GM23248 (cell line): Measurements from ENCODE around the gene GGT7. TPM values are rescaled to one million over a fixed set of nuclear protein-coding genes. Genes with fewer than 3 reads are reported as not detected.
A peak's percentile ranks its signal among the peaks of the same experiment; 100 is the strongest.

Source experiments
- DNase-seq: peaks from one replicate; pipeline ENCODE4 v3.0.0-alpha.2; 2015
- H2AFZ ChIP-seq: fragments of 200-600 bp; sonication (generic); 2 replicates; pipeline ENCODE4 v1.6.1; 2016; ENCODE audit warnings: antibody characterized with exemption
- H3F3A ChIP-seq: fragments of 200-600 bp; sonication (generic); 2 replicates; pipeline ENCODE4 v1.6.1; 2016; ENCODE audit warnings: mild to moderate bottlenecking, antibody characterized with exemption, mixed run types; ENCODE audit not compliant: insufficient read depth
- H3K27ac ChIP-seq: fragments of 200-600 bp; sonication (generic); 2 replicates; pipeline ENCODE4 v1.5.1; 2016; ENCODE audit warnings: mild to moderate bottlenecking
- H3K27me3 ChIP-seq: fragments of 200-600 bp; sonication (generic); replicated peaks from 2 replicates; pipeline ENCODE4 v1.6.1; 2016; ENCODE audit warnings: mild to moderate bottlenecking; ENCODE audit not compliant: insufficient read depth
- H3K36me3 ChIP-seq: fragments of 200-600 bp; sonication (generic); 2 replicates; pipeline ENCODE4 v1.6.1; 2016; ENCODE audit warnings: low read depth, mild to moderate bottlenecking
- H3K4me1 ChIP-seq: fragments of 200-600 bp; sonication (generic); 2 replicates; pipeline ENCODE4 v1.6.1; 2016; ENCODE audit warnings: mild to moderate bottlenecking; ENCODE audit not compliant: insufficient read depth
- H3K4me2 ChIP-seq: fragments of 200-600 bp; sonication (generic); one replicate; pipeline ENCODE4 v1.6.1; 2016; ENCODE audit warnings: mild to moderate bottlenecking; ENCODE audit not compliant: unreplicated experiment
- H3K4me3 ChIP-seq: fragments of 200-600 bp; sonication (generic); 2 replicates; pipeline ENCODE4 v1.5.1; 2016; ENCODE audit warnings: mild to moderate bottlenecking
- H3K79me2 ChIP-seq: fragments of 200-600 bp; sonication (generic); 2 replicates; pipeline ENCODE4 v1.6.1; 2016; ENCODE audit warnings: mild to moderate bottlenecking; ENCODE audit not compliant: insufficient read depth
- H3K9ac ChIP-seq: fragments of 200-600 bp; sonication (generic); 2 replicates; pipeline ENCODE4 v1.6.1; 2016; ENCODE audit warnings: mild to moderate bottlenecking
- H3K9me2 ChIP-seq: fragments of 200-600 bp; sonication (generic); 2 replicates; pipeline ENCODE4 v1.6.1; 2016; ENCODE audit warnings: mixed run types, mild to moderate bottlenecking, moderate library complexity; ENCODE audit not compliant: insufficient read depth
- H3K9me3 ChIP-seq: fragments of 200-600 bp; sonication (generic); one replicate; pipeline ENCODE4 v1.6.1; 2017; ENCODE audit warnings: low read depth
- H4K20me1 ChIP-seq: fragments of 200-600 bp; sonication (generic); 2 replicates; pipeline ENCODE4 v1.6.0; 2016; ENCODE audit not compliant: insufficient read depth
- EZH2 ChIP-seq: fragments of 200-600 bp; sonication (generic); IDR thresholded peaks from 2 replicates; pipeline ENCODE4 v1.6.1; 2018; ENCODE audit warnings: antibody characterized with exemption, mild to moderate bottlenecking; ENCODE audit not compliant: insufficient read depth, poor library complexity, severe bottlenecking
- EZH2phosphoT487 ChIP-seq: fragments of 200-600 bp; sonication (generic); IDR thresholded peaks from 2 replicates; pipeline ENCODE4 v1.6.1; 2018; ENCODE audit warnings: antibody characterized with exemption, moderate library complexity, mild to moderate bottlenecking, low read depth; ENCODE audit not compliant: insufficient read depth
- WGBS, 2 experiments: methylation state at CpG; one replicate each; pipeline ENCODE4 v1.1.6; 2015 to 2017; ENCODE audit warnings: low lambda C conversion rate in 2 of 2, low coverage in 1 of 2; ENCODE audit errors: missing lambda C conversion rate in 2 of 2; 5-methylcytosine and 5-hydroxymethylcytosine counted together
- in situ Hi-C: fragments of 300-500 bp; cut with MboI; formaldehyde crosslinking; loops from 2 replicates; pipeline ENCODE4 v1.15.0; 2020
- polyA plus RNA-seq: library from polyadenylated mRNA; unstranded; fragments of >200 nt; fragmentation: Nextera tagmentation; extraction: Ambion mirVana; gene quantifications from 2 replicates; pipeline ENCODE4 v1.2.1, GENCODE V29; 2016
- total RNA-seq: library from RNA; depleted of rRNA; stranded (reverse); fragments of >200 nt; shearing (Covaris generic); gene quantifications from 2 replicates; pipeline ENCODE4 v1.2.3, GENCODE V29; 2014

Gene GGT7
- total and polyA plus RNA-seq, 2 experiments from 2014 or later, result 9.2 to 20.4 TPM

DNA sequence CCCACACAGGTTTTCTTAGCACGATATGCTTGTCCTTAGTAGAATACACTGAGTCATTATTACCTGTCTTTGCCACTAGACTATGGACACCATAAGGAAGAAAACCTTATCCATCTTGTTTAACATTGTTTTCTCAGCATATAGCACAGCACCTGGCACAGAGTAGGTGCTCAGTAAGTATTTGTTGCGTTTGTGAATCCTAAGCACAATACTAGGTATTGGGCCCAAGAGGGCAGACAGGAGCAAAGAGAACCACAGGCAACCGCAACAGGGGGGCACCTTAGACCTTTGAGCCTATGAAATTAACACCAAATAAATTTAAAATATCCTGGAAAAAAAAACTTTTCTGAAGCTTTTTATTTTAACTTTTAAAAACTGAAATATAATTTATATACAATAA lies 43.5 kb downstream of the GGT7 start:
- no peaks in the 10 kb centered on the region for H3K9me3 ChIP-seq
- no peaks in the 10 kb centered on the region for H3K36me3 ChIP-seq
- peaks cover 5% of the 10 kb centered on the region; the same call in 1 of the 2 replicates for H3K4me1 ChIP-seq
- H2AFZ ChIP-seq, result no peak overlapping the region
- no peak overlapping the region for H3K9ac ChIP-seq
- TF ChIP-seq EZH2phosphoT487 (no peak), EZH2 (no peak)
- H3F3A ChIP-seq, result peaks cover 6% of the 10 kb centered on the region; the same call in 1 of the 2 replicates
- 47 to 50% methylated on average over 3 of the region's 3 CpGs for WGBS, 2 experiments
- no peak overlapping the region for H3K27ac ChIP-seq
- no peak overlapping the region for H3K4me2 ChIP-seq
- in situ Hi-C loops, result loop anchor here (25.0 kb wide), 1 partner anchor 383 kb away; no protein-coding TSS in a partner anchor
- peaks cover 9% of the 10 kb centered on the region for H3K79me2 ChIP-seq
- no peak for DNase-seq
- H3K27me3 ChIP-seq, result peaks cover 19% of the 10 kb centered on the region
- no peaks in the 10 kb centered on the region; the same call in 1 of the 2 replicates for H4K20me1 ChIP-seq
- no peaks in the 10 kb centered on the region for H3K9me2 ChIP-seq
- H3K4me3 ChIP-seq, result no peak overlapping the region

DNA sequence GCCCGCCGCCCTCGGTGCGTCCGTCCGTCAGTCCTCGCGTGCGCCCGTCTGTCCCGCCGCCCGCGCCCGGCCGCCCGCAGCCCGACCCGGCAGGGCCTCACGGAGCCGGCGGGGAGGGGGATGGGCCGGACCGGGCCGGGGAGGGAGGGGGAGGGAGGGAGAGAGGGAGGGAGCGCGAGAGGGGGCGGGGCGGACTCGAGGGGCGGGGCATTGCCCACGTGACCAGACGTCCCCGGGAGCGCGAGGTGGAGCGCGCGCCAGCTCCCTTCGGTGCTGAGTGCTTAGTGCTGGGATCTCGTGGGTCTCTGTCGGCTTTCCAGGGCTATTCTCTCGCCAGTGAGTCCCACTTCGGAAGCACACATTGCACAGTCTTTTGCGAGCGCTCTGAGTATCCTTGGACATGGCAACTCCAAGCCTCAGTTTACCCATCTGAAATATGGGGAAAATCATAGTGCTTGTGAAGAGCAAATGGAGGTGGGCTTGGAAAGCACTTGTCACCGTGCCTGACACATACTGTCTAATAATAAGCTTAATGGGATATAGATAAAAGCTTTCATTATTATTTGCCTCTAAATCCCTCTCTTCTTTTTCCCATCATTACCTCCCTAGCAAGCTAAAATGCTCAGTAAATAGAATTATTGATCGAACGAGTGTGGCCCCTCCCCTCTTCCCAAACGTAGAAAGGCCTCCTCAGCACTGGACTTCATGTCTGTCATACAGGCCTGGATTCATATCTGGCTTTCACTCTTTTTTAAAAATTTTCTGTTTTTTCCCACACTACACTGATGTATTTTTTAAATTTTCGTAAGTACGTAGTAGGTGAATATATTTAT lies 46.9 kb downstream of the GGT7 start, which contains the start of gene NCOA6:
NCOA6 (minus strand) TSS at position 122 of the 833 bp plus-strand sequence. CDS start 43,296 bp downstream, outside the sequence.
- peak within 1 kb of the TSS; percentile 86 for H3K9ac ChIP-seq
- peak; percentile 90 for DNase-seq
- H4K20me1 ChIP-seq, result peaks cover 9% of the 10 kb centered on the region; the same call in 1 of the 2 replicates
- peaks cover 43% of the 10 kb centered on the region for H3K79me2 ChIP-seq
- peak within 1 kb of the TSS; percentile 85 for H2AFZ ChIP-seq
- H3K4me3 ChIP-seq, result peak within 1 kb of the TSS; percentile 91
- TF ChIP-seq EZH2phosphoT487 (no peak), EZH2 (no peak)
- peaks cover 10% of the 10 kb centered on the region; the same call in 1 of the 2 replicates for H3K4me1 ChIP-seq
- H3K9me2 ChIP-seq, result no peaks in the 10 kb centered on the region
- H3K27me3 ChIP-seq, result no peaks in the 10 kb centered on the region; the same call in 1 of the 2 replicates
- H3K4me2 ChIP-seq, result peak within 1 kb of the TSS; percentile 90
- no peaks in the 10 kb centered on the region for H3K36me3 ChIP-seq
- in situ Hi-C loops, result loop anchor here (25.0 kb wide), 1 partner anchor 387 kb away; no protein-coding TSS in a partner anchor
- 9 to 15% methylated on average over 13 to 21 of the region's 52 CpGs for WGBS, 2 experiments
- peaks cover 12% of the 10 kb centered on the region; the same call in 1 of the 2 replicates for H3F3A ChIP-seq
- H3K27ac ChIP-seq, result peak within 1 kb of the TSS; percentile 64
- H3K9me3 ChIP-seq, result no peaks in the 10 kb centered on the region

DNA sequence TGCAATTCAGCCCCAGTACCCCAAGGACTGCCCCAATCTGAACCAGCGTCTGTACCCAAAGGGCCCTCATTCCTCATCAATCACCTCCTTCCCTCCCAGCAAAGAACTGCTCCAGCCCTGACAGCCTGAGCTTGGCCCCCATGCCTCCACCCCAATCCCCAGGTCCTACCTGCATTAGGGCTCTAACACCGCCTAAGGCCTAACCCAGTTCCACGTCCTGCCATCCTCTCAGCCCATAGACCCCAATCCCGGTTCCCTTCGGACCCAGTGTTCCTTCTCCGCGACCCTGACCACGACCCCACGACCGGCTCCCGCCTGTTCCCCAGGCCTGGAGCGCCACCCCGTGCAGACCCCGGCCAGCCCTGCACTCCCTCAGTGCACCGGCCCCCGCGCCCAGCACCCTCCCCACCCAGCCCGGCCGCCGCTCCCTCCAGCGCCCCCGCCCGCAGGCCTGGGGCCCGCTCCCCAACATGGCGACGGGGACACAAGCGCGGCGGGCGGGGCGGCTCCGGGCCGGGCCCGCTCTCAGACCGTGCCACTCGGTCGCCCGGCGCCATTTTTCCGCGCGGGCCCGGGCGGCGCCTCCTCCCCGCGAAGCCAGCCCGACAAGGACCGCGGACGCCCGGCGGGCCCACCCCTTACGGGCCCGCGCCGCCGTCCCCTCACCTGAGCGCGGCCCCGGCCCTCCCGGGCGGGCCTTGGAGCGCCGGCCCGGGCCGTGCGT lies 47.7 kb downstream of the GGT7 start:
- H3K9me3 ChIP-seq, result no peaks in the 10 kb centered on the region
- TF ChIP-seq EZH2phosphoT487 (no peak), EZH2 (no peak)
- peak overlapping the region; percentile 91 for H3K4me3 ChIP-seq
- peak overlapping the region; percentile 86 for H3K9ac ChIP-seq
- H3K79me2 ChIP-seq, result peaks cover 51% of the 10 kb centered on the region
- H4K20me1 ChIP-seq, result peaks cover 9% of the 10 kb centered on the region; the same call in 1 of the 2 replicates
- H3F3A ChIP-seq, result peaks cover 12% of the 10 kb centered on the region; the same call in 1 of the 2 replicates
- H3K36me3 ChIP-seq, result no peaks in the 10 kb centered on the region
- in situ Hi-C loops, result loop anchor here (25.0 kb wide), 1 partner anchor 387 kb away; no protein-coding TSS in a partner anchor
- H3K27ac ChIP-seq, result peak overlapping the region; percentile 64
- WGBS, 2 experiments, result 0 to 2% methylated on average over 13 to 51 of the region's 68 CpGs
- peaks cover 10% of the 10 kb centered on the region; the same call in 1 of the 2 replicates for H3K4me1 ChIP-seq
- peak overlapping the region; percentile 86 for H3K4me2 ChIP-seq
- peak; percentile 85 for DNase-seq
- H3K27me3 ChIP-seq, result no peaks in the 10 kb centered on the region
- H2AFZ ChIP-seq, result peak overlapping the region; percentile 57
- H3K9me2 ChIP-seq, result no peaks in the 10 kb centered on the region

DNA sequence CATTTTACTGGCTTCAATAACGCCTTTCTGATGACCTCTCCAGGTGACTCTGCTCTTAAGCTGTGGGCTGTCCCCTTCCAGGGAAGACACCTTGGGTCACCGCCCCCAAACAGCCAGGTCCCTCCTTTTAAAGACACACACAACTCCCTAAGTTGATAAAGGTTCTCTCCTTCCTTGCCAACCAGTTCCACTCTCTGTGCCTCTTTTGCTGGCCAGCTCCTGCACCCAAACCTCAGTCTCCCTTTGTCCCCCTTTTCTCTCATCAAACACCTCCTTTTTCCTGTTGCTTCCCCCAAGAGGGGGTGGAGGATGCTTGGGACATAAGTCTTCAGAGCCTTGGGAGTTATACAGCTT lies 48.2 kb downstream of the GGT7 start:
- WGBS, 2 experiments, result 0 to 4% methylated on average over 2 of the region's 2 CpGs
- Histone ChIP-seq H2AFZ (peak overlapping the region; percentile 57), H3K9ac (peak overlapping the region; percentile 86), H3K79me2 (peaks cover 56% of the 10 kb centered on the region), H3K9me2 (no peaks in the 10 kb centered on the region), H3K27me3 (no peaks in the 10 kb centered on the region), H3K4me3 (peak overlapping the region; percentile 91), H3K9me3 (no peaks in the 10 kb centered on the region), H3K4me2 (peak overlapping the region; percentile 86), H3K4me1 (peaks cover 10% of the 10 kb centered on the region; the same call in 1 of the 2 replicates), H4K20me1 (peaks cover 9% of the 10 kb centered on the region; the same call in 1 of the 2 replicates), H3K27ac (peak overlapping the region; percentile 64), H3F3A (peaks cover 12% of the 10 kb centered on the region; the same call in 1 of the 2 replicates), H3K36me3 (no peaks in the 10 kb centered on the region)
- TF ChIP-seq EZH2 (no peak), EZH2phosphoT487 (no peak)
- in situ Hi-C loops, result no loop called here
- DNase-seq, result peak; percentile 69
